ENCODE data around the gene GFM1.

- no peak for TF ChIP-seq FOXM1 (CRISPR knock-in tag; IDR thresholded peaks at IDR 0.05)
- TF ChIP-seq, protein P1, sequence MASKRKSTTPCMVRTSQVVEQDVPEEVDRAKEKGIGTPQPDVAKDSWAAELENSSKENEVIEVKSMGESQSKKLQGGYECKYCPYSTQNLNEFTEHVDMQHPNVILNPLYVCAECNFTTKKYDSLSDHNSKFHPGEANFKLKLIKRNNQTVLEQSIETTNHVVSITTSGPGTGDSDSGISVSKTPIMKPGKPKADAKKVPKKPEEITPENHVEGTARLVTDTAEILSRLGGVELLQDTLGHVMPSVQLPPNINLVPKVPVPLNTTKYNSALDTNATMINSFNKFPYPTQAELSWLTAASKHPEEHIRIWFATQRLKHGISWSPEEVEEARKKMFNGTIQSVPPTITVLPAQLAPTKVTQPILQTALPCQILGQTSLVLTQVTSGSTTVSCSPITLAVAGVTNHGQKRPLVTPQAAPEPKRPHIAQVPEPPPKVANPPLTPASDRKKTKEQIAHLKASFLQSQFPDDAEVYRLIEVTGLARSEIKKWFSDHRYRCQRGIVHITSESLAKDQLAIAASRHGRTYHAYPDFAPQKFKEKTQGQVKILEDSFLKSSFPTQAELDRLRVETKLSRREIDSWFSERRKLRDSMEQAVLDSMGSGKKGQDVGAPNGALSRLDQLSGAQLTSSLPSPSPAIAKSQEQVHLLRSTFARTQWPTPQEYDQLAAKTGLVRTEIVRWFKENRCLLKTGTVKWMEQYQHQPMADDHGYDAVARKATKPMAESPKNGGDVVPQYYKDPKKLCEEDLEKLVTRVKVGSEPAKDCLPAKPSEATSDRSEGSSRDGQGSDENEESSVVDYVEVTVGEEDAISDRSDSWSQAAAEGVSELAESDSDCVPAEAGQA (IDR thresholded peaks at IDR 0.05; ENCODE audit: low read depth): no peak
- TF ChIP-seq, protein P1 (CRISPR knock-in tag; IDR thresholded peaks at IDR 0.05; ENCODE audit: borderline replicate concordance): no peak
- TF ChIP-seq CBX1 (IDR thresholded peaks at IDR 0.05; ENCODE audit: low read depth): no peak
These were observed 27.5 kb downstream of the GFM1 start for GRCh38 chr3:158671821-158672214.
